GM21723 (cell line): ENCODE results near the gene MPO.

Source experiments
- ATAC-seq: cut with Tn5 transposase; IDR thresholded peaks from one replicate; pipeline ENCODE4 v1.9.1; 2021; ENCODE audit warnings: mild to moderate bottlenecking, moderate library complexity; ENCODE audit not compliant: unreplicated experiment

The MPO gene

GRCh38 chr17:58307468-58308172 lies 26.9 kb upstream of the MPO start:
- ATAC-seq: no peak

- ATAC-seq: no peak
These were observed 25.6 kb upstream of the MPO start for GRCh38 chr17:58306131-58306951.

- ATAC-seq: no peak
These were observed 24.9 kb upstream of the MPO start for GRCh38 chr17:58305626-58306025.

- ATAC-seq: no peak
These were observed 24.2 kb upstream of the MPO start for GRCh38 chr17:58304750-58305486.

- peak; percentile 54 for ATAC-seq
These were observed 23.4 kb upstream of the MPO start for GRCh38 chr17:58303971-58304749.

GRCh38 chr17:58302919-58303585 lies 22.3 kb upstream of the MPO start:
- no peak for ATAC-seq

- ATAC-seq: no peak
These were observed 21.6 kb upstream of the MPO start for GRCh38 chr17:58302171-58302918.

- ATAC-seq: no peak
These were observed 20.9 kb upstream of the MPO start for GRCh38 chr17:58301504-58302150.

GRCh38 chr17:58300336-58300735 lies 19.6 kb upstream of the MPO start:
- no peak for ATAC-seq

- no peak for ATAC-seq
These were observed 13.3 kb upstream of the MPO start for GRCh38 chr17:58294034-58294433.

- no peak for ATAC-seq
These were observed 10.5 kb upstream of the MPO start for GRCh38 chr17:58291246-58291645.

- no peak for ATAC-seq
These were observed 9.1 kb upstream of the MPO start for GRCh38 chr17:58289869-58290268.

GRCh38 chr17:58285422-58285810 lies 4.7 kb upstream of the MPO start:
- ATAC-seq: no peak

- no peak for ATAC-seq
These were observed 4.1 kb upstream of the MPO start for GRCh38 chr17:58284613-58285421.

GRCh38 chr17:58283674-58284612 lies 3.2 kb upstream of the MPO start:
- ATAC-seq: no peak

GRCh38 chr17:58282442-58282841 lies 1.7 kb upstream of the MPO start:
- ATAC-seq: no peak

GRCh38 chr17:58281511-58282011 lies 826 bp upstream of the MPO start:
- ATAC-seq: no peak
